H9 (cell line): Measurements from ENCODE around the gene IFIH1. TPM values are rescaled to one million over a fixed set of nuclear protein-coding genes. Genes with fewer than 3 reads are reported as not detected.

Source experiments
- DNase-seq: peaks from one replicate; pipeline ENCODE4 v3.0.0-alpha.2; 2017
- H2AFZ ChIP-seq: one replicate; pipeline ENCODE4 v1.6.1; 2013; ENCODE audit warnings: mild to moderate bottlenecking, low read length, control low read depth, moderate library complexity
- H2AK5ac ChIP-seq: 2 replicates; pipeline ENCODE4 v1.6.1; 2013; ENCODE audit warnings: low read length, control low read depth, mixed read lengths; ENCODE audit not compliant: insufficient read length
- H2BK120ac ChIP-seq: one replicate; pipeline ENCODE4 v1.6.1; 2013; ENCODE audit warnings: low read depth, mild to moderate bottlenecking, low read length, control low read depth, inconsistent platforms; ENCODE audit not compliant: poor library complexity, severe bottlenecking
- H2BK12ac ChIP-seq: 2 replicates; pipeline ENCODE4 v1.6.1; 2013; ENCODE audit warnings: low read length, control low read depth, mixed read lengths, low read depth; ENCODE audit not compliant: insufficient read length
- H2BK15ac ChIP-seq: 2 replicates; pipeline ENCODE4 v1.6.1; 2013; ENCODE audit warnings: low read depth, low read length, control low read depth
- H2BK20ac ChIP-seq: one replicate; pipeline ENCODE4 v1.6.1; 2013; ENCODE audit warnings: low read depth, mild to moderate bottlenecking, low read length, control low read depth, inconsistent platforms; ENCODE audit not compliant: poor library complexity, severe bottlenecking
- H2BK5ac ChIP-seq: 2 replicates; pipeline ENCODE4 v1.6.1; 2013; ENCODE audit warnings: low read length, control low read depth, mixed read lengths; ENCODE audit not compliant: insufficient read length
- H3K14ac ChIP-seq: 2 replicates; pipeline ENCODE4 v1.6.1; 2013; ENCODE audit warnings: low read length, control low read depth; ENCODE audit not compliant: insufficient read depth
- H3K18ac ChIP-seq: 2 replicates; pipeline ENCODE4 v1.6.1; 2013; ENCODE audit warnings: low read depth, mild to moderate bottlenecking, mixed read lengths, low read length, control low read depth; ENCODE audit not compliant: insufficient read length
- H3K23ac ChIP-seq: 2 replicates; pipeline ENCODE4 v1.6.1; 2013; ENCODE audit warnings: low read length, control low read depth, mixed read lengths, low read depth; ENCODE audit not compliant: insufficient read length
- H3K23me2 ChIP-seq: 2 replicates; pipeline ENCODE4 v1.6.1; 2013; ENCODE audit warnings: low read depth, mild to moderate bottlenecking, mixed read lengths, low read length, control low read depth; ENCODE audit not compliant: insufficient read length, poor library complexity, severe bottlenecking
- H3K27ac ChIP-seq: 2 replicates; pipeline ENCODE4 v1.5.1; 2013; ENCODE audit warnings: low read length, control low read depth, mixed read lengths, low read depth; ENCODE audit not compliant: insufficient read length
- H3K27me3 ChIP-seq: 2 replicates; pipeline ENCODE4 v1.6.1; 2013; ENCODE audit warnings: low read length, control low read depth, inconsistent platforms; ENCODE audit not compliant: insufficient read depth
- H3K4ac ChIP-seq: 2 replicates; pipeline ENCODE4 v1.6.1; 2013; ENCODE audit warnings: low read depth, mild to moderate bottlenecking, control low read depth, inconsistent platforms, low read length, moderate library complexity
- H3K4me1 ChIP-seq: 2 replicates; pipeline ENCODE4 v1.6.1; 2013; ENCODE audit warnings: low read length, control low read depth, inconsistent platforms; ENCODE audit not compliant: insufficient read depth
- H3K4me2 ChIP-seq: 2 replicates; pipeline ENCODE4 v1.6.1; 2013; ENCODE audit warnings: low read length, control low read depth, mixed read lengths; ENCODE audit not compliant: insufficient read length, insufficient read depth
- H3K56ac ChIP-seq: 2 replicates; pipeline ENCODE4 v1.6.1; 2013; ENCODE audit warnings: low read depth, mild to moderate bottlenecking, mixed read lengths, low read length, control low read depth; ENCODE audit not compliant: insufficient read length
- H3K79me1 ChIP-seq: 2 replicates; pipeline ENCODE4 v1.6.1; 2013; ENCODE audit warnings: low read depth, mild to moderate bottlenecking, moderate library complexity, low read length, control low read depth, inconsistent platforms; ENCODE audit not compliant: insufficient read depth, poor library complexity, severe bottlenecking
- H3K79me2 ChIP-seq: 2 replicates; pipeline ENCODE4 v1.6.1; 2013; ENCODE audit warnings: low read length, control low read depth, inconsistent platforms; ENCODE audit not compliant: insufficient read depth
- H3K9ac ChIP-seq: 2 replicates; pipeline ENCODE4 v1.6.1; 2013; ENCODE audit warnings: low read length, control low read depth, mixed read lengths; ENCODE audit not compliant: insufficient read length; ENCODE audit errors: extremely low read depth
- H3K9me3 ChIP-seq: one replicate; pipeline ENCODE4 v1.6.1; 2013; ENCODE audit warnings: low read depth, low read length, inconsistent platforms; ENCODE audit not compliant: control insufficient read depth
- H3T11ph ChIP-seq: one replicate; pipeline ENCODE4 v1.6.1; 2013; ENCODE audit warnings: mild to moderate bottlenecking, low read length, control low read depth, inconsistent platforms
- H4K20me1 ChIP-seq: one replicate; pipeline ENCODE4 v1.6.1; 2013; ENCODE audit not compliant: control insufficient read depth, insufficient read length, insufficient read depth
- H4K5ac ChIP-seq: 2 replicates; pipeline ENCODE4 v1.6.1; 2013; ENCODE audit warnings: low read depth, mild to moderate bottlenecking, mixed read lengths, low read length, control low read depth; ENCODE audit not compliant: insufficient read length
- H4K8ac ChIP-seq: replicated peaks from 2 replicates; pipeline ENCODE4 v1.6.1; 2013; ENCODE audit warnings: low read length, control low read depth, mixed read lengths, low read depth; ENCODE audit not compliant: insufficient read length
- H4K91ac ChIP-seq: 2 replicates; pipeline ENCODE4 v1.6.1; 2013; ENCODE audit warnings: low read depth, mild to moderate bottlenecking, moderate library complexity, mixed read lengths, low read length, control low read depth; ENCODE audit not compliant: insufficient read length
- H3K27ac Mint-ChIP-seq, 3 experiments: 2 replicates in 2 of 3; 3 replicates in 1 of 3; pipeline ENCODE4 v1.8.0; 2020 to 2021; ENCODE audit warnings: mixed read lengths in 3 of 3, mild to moderate bottlenecking in 1 of 3, moderate library complexity in 1 of 3
- H3K27me3 Mint-ChIP-seq: 2 replicates; pipeline ENCODE4 v1.8.0; 2021; ENCODE audit warnings: low read depth, mild to moderate bottlenecking, moderate library complexity, mixed read lengths
- H3K36me3 Mint-ChIP-seq, 3 experiments: 2 replicates in 2 of 3; 3 replicates in 1 of 3; pipeline ENCODE4 v1.8.0; 2020 to 2021; ENCODE audit warnings: low read depth in 3 of 3, mixed read lengths in 3 of 3; ENCODE audit not compliant: insufficient read depth in 1 of 3
- H3K4me1 Mint-ChIP-seq, 2 experiments: 2 replicates each; pipeline ENCODE4 v1.8.0; 2020; ENCODE audit warnings: mixed read lengths in 2 of 2
- H3K4me3 Mint-ChIP-seq, 2 experiments: 2 replicates in 1 of 2; 3 replicates in 1 of 2; pipeline ENCODE4 v1.8.0; 2020 to 2021; ENCODE audit warnings: mild to moderate bottlenecking in 2 of 2, mixed read lengths in 2 of 2, moderate library complexity in 1 of 2
- H3K9me3 Mint-ChIP-seq, 2 experiments: 2 replicates in 1 of 2; 3 replicates in 1 of 2; pipeline ENCODE4 v1.8.0; 2020; ENCODE audit warnings: mild to moderate bottlenecking in 2 of 2, mixed read lengths in 2 of 2, moderate library complexity in 1 of 2
- CTCF ChIP-seq: fragments of 200-600 bp; sonication (generic); conservative IDR thresholded peaks from 3 replicates; pipeline ENCODE4 v1.8.0; 2021; ENCODE audit warnings: antibody characterized with exemption, mild to moderate bottlenecking
- WGBS: extraction: QIAGEN DNeasy Blood & Tissue Kit; methylation state at CpG from one replicate; pipeline ENCODE4 v1.1.7; 2013; ENCODE audit warnings: missing lambda C conversion rate, low lambda C conversion rate, mixed read lengths; ENCODE audit not compliant: insufficient read length; ENCODE audit errors: extremely low coverage; 5-methylcytosine and 5-hydroxymethylcytosine counted together
- total RNA-seq: library from RNA; stranded (reverse); gene quantifications from 2 replicates; pipeline ENCODE4 v1.2.1, GENCODE V29; 2021

The IFIH1 gene
- total RNA-seq, 1 experiment from 2014 or later = 0.81 TPM

- H2BK12ac ChIP-seq = no peak overlapping the region
- H3K79me2 ChIP-seq = no peaks in the 10 kb centered on the region
- no peak overlapping the region for H2AFZ ChIP-seq
- Mint-ChIP-seq H3K36me3 (no peaks in the 10 kb centered on the region), H3K9me3 (no peaks in the 10 kb centered on the region; a peak in 1 of 5 replicates), H3K27me3 (no peaks in the 10 kb centered on the region), H3K27ac (no peak overlapping the region), H3K4me3 (no peak overlapping the region), H3K4me1 (peaks cover 4 to 11% of the 10 kb centered on the region in 2 experiments; a peak in 3 of 4 replicates)
- no peaks in the 10 kb centered on the region for H3K79me1 ChIP-seq
- H4K20me1 ChIP-seq = no peaks in the 10 kb centered on the region
- no peak overlapping the region for H4K91ac ChIP-seq
- no peak overlapping the region for H2BK5ac ChIP-seq
- no peak overlapping the region for H3K56ac ChIP-seq
- H3K14ac ChIP-seq = no peak overlapping the region
- H4K5ac ChIP-seq = no peak overlapping the region
- H3K4me2 ChIP-seq = no peak overlapping the region
- no peak overlapping the region for H4K8ac ChIP-seq
- no peak overlapping the region for H3K18ac ChIP-seq
- H3K4ac ChIP-seq = no peak overlapping the region
- no peaks in the 10 kb centered on the region for H3K23me2 ChIP-seq
- no peak overlapping the region for H2AK5ac ChIP-seq
- DNase-seq = no peak
- no peaks in the 10 kb centered on the region for H3K27me3 ChIP-seq
- no peaks in the 10 kb centered on the region for H3K9me3 ChIP-seq
- no peak overlapping the region for H2BK120ac ChIP-seq
- H2BK15ac ChIP-seq = no peak overlapping the region
- H3K27ac ChIP-seq = no peak overlapping the region
- no peak overlapping the region for H3K23ac ChIP-seq
- no peak overlapping the region for H2BK20ac ChIP-seq
- no CpG with 5 or more reads among the region's 1 CpG for WGBS
- no peak overlapping the region for H3K9ac ChIP-seq
- H3T11ph ChIP-seq = no peak overlapping the region
- no peaks in the 10 kb centered on the region for H3K4me1 ChIP-seq
- TF ChIP-seq CTCF = no peak
Observed at GRCh38 chr2:162243715-162244114, 74.8 kb downstream of the IFIH1 start.
